ENCODE results near the gene CD226.
"Not testable (repeated sequence)": the region's sequence is repeated elsewhere in the genome, so short reads cannot be mapped to it uniquely, and the experiment has no call there.

CD226 gene

GRCh38 chr18:69900941-69901340, 46.7 kb downstream of the CD226 start:
- no peak for TF ChIP-seq ZFX (IDR thresholded peaks at IDR 0.05; ENCODE audit: borderline replicate concordance)
- TF ChIP-seq, protein P1, sequence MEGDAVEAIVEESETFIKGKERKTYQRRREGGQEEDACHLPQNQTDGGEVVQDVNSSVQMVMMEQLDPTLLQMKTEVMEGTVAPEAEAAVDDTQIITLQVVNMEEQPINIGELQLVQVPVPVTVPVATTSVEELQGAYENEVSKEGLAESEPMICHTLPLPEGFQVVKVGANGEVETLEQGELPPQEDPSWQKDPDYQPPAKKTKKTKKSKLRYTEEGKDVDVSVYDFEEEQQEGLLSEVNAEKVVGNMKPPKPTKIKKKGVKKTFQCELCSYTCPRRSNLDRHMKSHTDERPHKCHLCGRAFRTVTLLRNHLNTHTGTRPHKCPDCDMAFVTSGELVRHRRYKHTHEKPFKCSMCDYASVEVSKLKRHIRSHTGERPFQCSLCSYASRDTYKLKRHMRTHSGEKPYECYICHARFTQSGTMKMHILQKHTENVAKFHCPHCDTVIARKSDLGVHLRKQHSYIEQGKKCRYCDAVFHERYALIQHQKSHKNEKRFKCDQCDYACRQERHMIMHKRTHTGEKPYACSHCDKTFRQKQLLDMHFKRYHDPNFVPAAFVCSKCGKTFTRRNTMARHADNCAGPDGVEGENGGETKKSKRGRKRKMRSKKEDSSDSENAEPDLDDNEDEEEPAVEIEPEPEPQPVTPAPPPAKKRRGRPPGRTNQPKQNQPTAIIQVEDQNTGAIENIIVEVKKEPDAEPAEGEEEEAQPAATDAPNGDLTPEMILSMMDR (IDR thresholded peaks at IDR 0.05), result no peak
- H3K27ac ChIP-seq, result no peak overlapping the region

GRCh38 chr18:69899154-69899923, 48.3 kb downstream of the CD226 start:
- not testable (repeated sequence) for H3K27ac ChIP-seq

DNA sequence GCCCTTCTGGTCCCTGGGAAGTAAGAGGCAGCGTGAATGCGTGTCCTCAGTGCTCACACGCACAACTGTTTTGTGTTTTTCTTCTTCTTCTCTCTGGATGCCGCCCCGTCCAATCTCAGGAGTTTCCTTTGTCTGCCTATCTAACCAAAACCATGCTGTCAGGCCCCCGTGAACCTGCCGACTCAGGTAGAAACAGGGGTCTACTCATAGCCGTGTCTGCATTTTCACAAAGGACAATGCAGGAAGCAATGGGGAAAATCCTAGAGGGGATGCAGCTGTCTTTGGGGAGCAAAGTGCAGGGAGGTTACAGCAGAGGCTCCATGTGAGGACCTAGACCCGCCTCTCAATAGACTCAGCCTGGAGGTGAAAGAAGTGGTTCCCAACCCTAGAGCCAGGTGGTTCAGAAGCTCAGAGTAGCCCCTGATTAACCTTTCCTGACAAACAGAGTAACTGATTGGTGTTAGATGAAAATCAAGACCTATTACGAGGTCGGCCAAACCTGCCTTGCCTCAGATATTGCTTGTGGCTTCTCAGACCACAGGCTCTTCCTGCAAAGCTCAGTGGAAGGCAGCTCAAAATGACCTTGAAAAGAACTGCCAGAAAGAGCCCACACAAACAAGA, 49.3 kb downstream of the CD226 start:
- TF ChIP-seq, protein P1 (IDR thresholded peaks at IDR 0.05), result no peak
- TF ChIP-seq ZFX (IDR thresholded peaks at IDR 0.05; ENCODE audit: borderline replicate concordance), result no peak
- no peak overlapping the region for H3K27ac ChIP-seq

DNA sequence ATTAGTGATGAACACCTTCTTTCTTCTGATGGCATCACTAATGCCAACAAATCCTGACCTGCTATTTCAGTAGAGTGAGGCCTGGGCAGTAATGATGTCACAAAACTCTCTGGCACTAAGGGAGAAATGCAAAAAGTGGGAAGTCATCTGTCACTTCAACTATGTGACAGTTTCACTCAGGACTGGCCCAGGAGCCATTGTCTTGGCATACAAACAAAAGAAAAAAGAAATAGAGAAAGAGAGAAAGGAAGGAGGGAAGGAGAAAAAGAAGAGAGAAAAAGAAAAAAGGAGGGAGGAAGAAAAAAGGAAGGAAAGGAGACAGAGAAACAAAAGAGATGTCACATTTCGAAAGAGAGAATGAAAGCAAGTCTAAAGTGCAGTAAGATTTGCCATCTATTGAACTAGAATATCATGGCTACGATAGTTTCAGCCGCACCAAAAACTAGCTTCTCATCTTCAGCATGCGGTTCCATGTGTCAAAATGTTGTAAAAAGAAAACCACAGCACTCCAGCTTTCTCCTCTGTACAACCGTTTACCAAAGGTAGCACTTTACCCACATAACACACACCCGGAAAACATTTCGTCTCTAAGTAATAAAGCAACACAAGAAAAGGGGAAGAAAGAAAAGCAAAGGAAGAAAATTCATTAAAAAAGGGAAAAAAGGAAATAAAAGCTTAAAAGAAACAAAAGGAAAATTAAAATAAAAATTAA, 50.1 kb downstream of the CD226 start:
- TF ChIP-seq ZFX (IDR thresholded peaks at IDR 0.05; ENCODE audit: borderline replicate concordance), result no peak
- TF ChIP-seq, protein P1 (IDR thresholded peaks at IDR 0.05), result no peak
- H3K27ac ChIP-seq, result no peak overlapping the region

DNA sequence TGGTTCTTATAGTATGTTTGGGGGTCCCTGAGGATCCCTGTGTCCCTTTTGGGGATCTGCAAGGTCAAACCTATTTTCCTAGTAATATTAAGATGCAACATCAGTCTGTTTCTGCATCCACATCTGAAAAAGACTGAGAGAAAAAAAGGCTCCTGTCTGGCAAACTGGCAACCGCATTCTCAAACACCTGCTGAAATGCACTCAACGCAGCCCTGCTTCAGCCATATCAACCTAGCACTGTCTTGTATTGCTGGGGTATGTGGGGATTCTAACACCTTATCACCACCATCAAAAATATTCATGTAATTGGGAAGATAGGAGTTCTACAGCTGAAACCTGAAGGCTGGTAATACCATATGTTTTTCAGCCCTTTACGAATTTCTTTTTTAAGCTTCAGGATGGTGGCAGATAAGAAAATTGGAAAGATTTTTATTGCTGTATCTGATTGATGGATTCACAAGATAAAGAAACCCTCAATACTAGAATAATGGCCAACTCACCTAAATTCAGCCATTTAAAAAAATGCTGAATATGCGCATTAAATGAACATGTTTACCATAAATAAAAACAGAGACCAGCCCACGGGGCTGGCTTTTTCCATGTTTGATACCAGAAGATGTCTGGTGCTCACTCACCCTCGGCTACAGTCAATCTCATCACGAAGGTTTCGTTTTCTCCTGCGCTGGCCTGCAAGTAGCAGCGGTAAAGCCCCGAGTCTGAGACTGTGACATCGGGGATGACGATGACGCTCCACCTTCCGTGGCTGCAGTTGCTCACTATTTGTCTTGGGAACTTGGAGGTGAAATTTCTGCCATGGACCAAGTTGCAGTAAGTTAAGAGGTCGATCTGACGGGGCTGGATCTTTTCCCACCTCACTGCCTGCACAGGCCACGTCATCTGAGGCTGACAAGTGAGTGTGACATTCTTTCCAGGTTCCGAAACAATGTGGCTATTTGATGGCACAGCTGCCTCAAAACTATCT, 52.3 kb downstream of the CD226 start:
- TF ChIP-seq, protein P1 (IDR thresholded peaks at IDR 0.05), result no peak
- no peak for TF ChIP-seq ZFX (IDR thresholded peaks at IDR 0.05; ENCODE audit: borderline replicate concordance)
- H3K27ac ChIP-seq, result no peak overlapping the region

DNA sequence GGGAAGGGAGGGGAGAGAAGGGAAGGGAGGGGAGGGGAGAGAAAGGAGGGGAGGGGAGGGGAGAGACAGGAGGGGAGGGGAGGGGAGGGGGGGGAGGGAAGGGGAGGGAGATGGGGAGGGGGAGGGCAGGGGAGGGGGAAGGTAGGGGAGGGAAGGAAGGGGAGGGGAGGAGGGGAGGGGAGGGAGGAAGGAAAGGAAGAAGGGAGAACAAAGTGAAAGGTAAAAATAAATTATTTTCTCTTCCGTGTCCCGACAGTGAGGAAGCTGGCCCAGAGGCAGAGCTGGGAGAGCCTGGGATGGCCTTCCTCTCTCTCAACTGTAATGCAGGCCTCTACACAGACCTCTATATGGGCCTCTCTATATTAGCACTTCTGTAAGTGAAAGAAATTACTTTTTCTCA, 53.2 kb downstream of the CD226 start:
- TF ChIP-seq, protein P1 (IDR thresholded peaks at IDR 0.05), result no peak
- no peak overlapping the region for H3K27ac ChIP-seq

DNA sequence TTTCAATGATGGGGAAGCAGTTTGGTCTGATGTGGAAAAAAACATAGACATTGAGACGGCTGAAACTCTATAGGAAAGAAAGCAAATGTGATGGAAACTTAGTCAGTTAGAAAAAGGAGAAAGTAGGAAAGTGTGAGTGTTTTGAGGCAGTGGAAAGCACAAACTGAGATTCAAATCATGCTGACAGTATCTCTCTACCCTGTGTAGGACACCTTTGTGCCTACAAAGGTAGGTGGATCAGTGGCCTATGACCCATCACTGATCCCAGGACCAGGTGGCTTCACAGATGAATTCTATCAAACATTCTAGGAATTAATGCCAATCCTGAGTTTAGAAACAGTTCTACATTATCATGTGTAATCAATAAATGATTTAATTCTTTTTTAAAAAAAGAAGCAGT, 57.1 kb downstream of the CD226 start:
- TF ChIP-seq ZFX (IDR thresholded peaks at IDR 0.05; ENCODE audit: borderline replicate concordance), result no peak
- TF ChIP-seq, protein P1 (IDR thresholded peaks at IDR 0.05), result no peak
- H3K27ac ChIP-seq, result no peak overlapping the region

Measured in 22Rv1 (cell line).